ENCODE measurements around the gene HAUS7. TPM values are rescaled to one million over a fixed set of nuclear protein-coding genes. Genes with fewer than 3 reads are reported as not detected.

HAUS7 gene
- total RNA-seq, 6 donors from 2014 or later, result 3.7 to 61.8 (median 23.0) TPM

GRCh38 chrX:153500676-153501280, 30.4 kb upstream of the HAUS7 start:
- no peak overlapping the region for H3K4me3 ChIP-seq
- H3K27ac ChIP-seq, result no peak overlapping the region
- no peaks in the 10 kb centered on the region for H3K27me3 ChIP-seq
- H3K9me3 ChIP-seq, result no peaks in the 10 kb centered on the region
- H3K36me3 ChIP-seq, result no peaks in the 10 kb centered on the region
- ATAC-seq (ENCODE audit: low FRiP score in 2 of 2), result no peak
- 90 to 99% methylated on average over 8 to 9 of the region's 9 CpGs for WGBS, 2 donors
- DNase-seq, result no peak
- H3K4me1 ChIP-seq, result no peaks in the 10 kb centered on the region
- no peak for TF ChIP-seq POLR2A (IDR thresholded peaks at IDR 0.05)
- TF ChIP-seq, protein P1, sequence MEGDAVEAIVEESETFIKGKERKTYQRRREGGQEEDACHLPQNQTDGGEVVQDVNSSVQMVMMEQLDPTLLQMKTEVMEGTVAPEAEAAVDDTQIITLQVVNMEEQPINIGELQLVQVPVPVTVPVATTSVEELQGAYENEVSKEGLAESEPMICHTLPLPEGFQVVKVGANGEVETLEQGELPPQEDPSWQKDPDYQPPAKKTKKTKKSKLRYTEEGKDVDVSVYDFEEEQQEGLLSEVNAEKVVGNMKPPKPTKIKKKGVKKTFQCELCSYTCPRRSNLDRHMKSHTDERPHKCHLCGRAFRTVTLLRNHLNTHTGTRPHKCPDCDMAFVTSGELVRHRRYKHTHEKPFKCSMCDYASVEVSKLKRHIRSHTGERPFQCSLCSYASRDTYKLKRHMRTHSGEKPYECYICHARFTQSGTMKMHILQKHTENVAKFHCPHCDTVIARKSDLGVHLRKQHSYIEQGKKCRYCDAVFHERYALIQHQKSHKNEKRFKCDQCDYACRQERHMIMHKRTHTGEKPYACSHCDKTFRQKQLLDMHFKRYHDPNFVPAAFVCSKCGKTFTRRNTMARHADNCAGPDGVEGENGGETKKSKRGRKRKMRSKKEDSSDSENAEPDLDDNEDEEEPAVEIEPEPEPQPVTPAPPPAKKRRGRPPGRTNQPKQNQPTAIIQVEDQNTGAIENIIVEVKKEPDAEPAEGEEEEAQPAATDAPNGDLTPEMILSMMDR (IDR thresholded peaks at IDR 0.05), result no peak
- TF ChIP-seq POLR2AphosphoS5 (IDR thresholded peaks at IDR 0.05), result no peak
- TF ChIP-seq EP300 (IDR thresholded peaks at IDR 0.05), result no peak

DNA sequence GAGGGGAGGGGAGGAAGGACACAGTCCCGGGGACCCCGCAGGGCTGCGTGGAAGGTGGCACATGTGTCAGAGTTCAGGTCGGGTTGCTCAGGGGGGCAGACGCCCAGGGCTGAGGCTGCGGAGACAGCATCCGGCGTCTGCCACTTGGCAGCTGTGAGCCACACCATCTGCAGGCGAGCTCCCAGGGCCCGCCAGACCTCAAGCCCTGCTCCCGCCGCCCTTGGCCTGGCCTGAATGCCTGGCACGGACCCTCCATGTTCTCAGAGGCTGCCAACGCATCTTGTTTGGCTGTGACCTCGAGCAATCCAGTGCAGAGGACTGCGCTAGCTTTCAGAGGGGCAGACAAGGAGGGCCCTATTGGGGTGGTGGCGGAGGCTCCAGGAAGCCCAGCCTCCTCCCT, 29.5 kb upstream of the HAUS7 start:
- no peaks in the 10 kb centered on the region for H3K27me3 ChIP-seq
- H3K9me3 ChIP-seq, result no peaks in the 10 kb centered on the region
- no peak overlapping the region for H3K27ac ChIP-seq
- DNase-seq, result peak in 1 of 2 donors; percentile 60
- no peaks in the 10 kb centered on the region for H3K36me3 ChIP-seq
- no peak for TF ChIP-seq EP300 (IDR thresholded peaks at IDR 0.05)
- 83% methylated on average over 16 of the region's 17 CpGs; no CpG with 5 or more reads in 1 of the 2 donors for WGBS, 2 donors
- H3K4me3 ChIP-seq, result no peak overlapping the region
- H3K4me1 ChIP-seq, result no peaks in the 10 kb centered on the region
- peak in 1 of 2 donors; percentile 14 for ATAC-seq (ENCODE audit: low FRiP score in 2 of 2)

DNA sequence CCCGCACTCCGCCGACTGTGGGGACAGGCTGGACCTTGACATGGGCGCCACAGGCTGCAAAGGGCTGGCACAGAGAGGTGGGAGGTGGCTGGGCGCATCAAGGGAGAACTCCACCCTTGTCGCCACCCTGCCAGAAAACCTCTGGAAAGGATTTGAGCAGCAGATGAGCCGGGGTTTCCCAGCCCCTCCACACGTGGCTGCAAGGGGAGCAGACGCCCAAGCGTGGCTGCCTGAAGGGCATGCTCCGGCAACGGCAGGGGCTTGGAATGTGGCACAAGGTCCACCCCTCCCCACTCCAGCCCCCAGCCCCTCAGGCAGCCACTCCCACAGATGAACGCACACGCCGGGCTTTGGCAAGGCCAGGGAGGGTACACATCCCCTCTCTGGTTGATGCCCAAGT, 29.0 kb upstream of the HAUS7 start:
- H3K4me1 ChIP-seq, result peaks cover 0 to 2% (median 0%) of the 10 kb centered on the region in 4 donors
- 67 to 80% methylated on average over 3 to 15 of the region's 15 CpGs for WGBS, 2 donors
- no peak overlapping the region for H3K4me3 ChIP-seq
- no peak for ATAC-seq (ENCODE audit: low FRiP score in 2 of 2)
- H3K36me3 ChIP-seq, result no peaks in the 10 kb centered on the region
- no peaks in the 10 kb centered on the region for H3K9me3 ChIP-seq
- DNase-seq, result peak in 1 of 2 donors; percentile 41
- H3K27me3 ChIP-seq, result no peaks in the 10 kb centered on the region
- no peak overlapping the region for H3K27ac ChIP-seq
- TF ChIP-seq POLR2A (IDR thresholded peaks at IDR 0.05), result no peak
- TF ChIP-seq, protein P1 (IDR thresholded peaks at IDR 0.05), result no peak
- TF ChIP-seq EP300 (IDR thresholded peaks at IDR 0.05), result no peak
- TF ChIP-seq POLR2AphosphoS5 (IDR thresholded peaks at IDR 0.05), result no peak

DNA sequence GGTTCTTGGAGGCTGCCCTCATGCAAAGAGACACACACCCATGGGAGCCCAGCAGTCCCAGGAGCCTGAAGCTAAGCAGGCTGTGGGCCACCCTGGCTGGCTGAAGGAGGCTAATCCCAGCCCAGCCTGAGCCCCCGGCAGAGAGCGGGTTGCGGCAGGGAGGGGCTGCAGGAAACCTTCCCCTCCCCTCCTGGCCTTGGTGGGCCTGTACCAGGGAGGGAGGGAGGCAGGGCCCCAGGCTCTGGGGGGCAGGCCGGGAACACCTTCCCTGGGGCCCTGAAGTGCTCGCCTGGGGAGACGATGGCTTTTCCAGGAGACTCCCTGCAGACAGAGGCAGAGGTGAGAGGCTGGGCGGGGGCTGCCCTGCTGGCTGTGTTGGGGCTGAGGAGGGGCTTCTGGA, 28.1 kb upstream of the HAUS7 start:
- H3K36me3 ChIP-seq, result no peaks in the 10 kb centered on the region
- no peaks in the 10 kb centered on the region for H3K9me3 ChIP-seq
- H3K27ac ChIP-seq, result no peak overlapping the region
- no peak for TF ChIP-seq EP300 (IDR thresholded peaks at IDR 0.05)
- TF ChIP-seq, protein P1 (IDR thresholded peaks at IDR 0.05), result no peak
- H3K4me3 ChIP-seq, result peak overlapping the region in 1 of 4 donors; percentile 12
- no peaks in the 10 kb centered on the region for H3K27me3 ChIP-seq
- H3K4me1 ChIP-seq, result peaks cover 0 to 4% (median 0%) of the 10 kb centered on the region in 4 donors
- ATAC-seq (ENCODE audit: low FRiP score in 2 of 2) (no peak), DNase-seq (peak in 1 of 2 donors; percentile 29)
- WGBS, 2 donors, result 91% methylated on average over 7 of the region's 7 CpGs; no CpG with 5 or more reads in 1 of the 2 donors

DNA sequence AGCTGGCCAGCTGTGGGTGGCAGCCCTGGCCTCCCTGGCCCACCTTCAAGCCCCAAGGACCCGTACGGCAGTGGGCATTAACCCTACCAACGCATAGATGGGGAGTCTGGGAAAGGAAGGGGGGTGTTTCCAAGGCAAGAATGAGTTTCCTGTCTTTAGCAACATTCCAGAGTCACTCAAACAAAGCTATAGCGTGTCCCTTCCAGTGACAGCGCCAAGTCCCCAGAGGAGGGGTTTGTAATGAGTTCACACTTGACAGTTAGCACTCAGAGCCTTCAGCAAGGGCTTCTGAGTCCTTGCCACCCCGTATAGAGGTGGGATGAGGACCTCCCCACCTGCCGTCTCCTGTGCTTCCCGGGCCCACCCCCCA, 26.2 kb upstream of the HAUS7 start:
- DNase-seq, result no peak
- ATAC-seq (ENCODE audit: low FRiP score in 2 of 2), result no peak
- WGBS, 2 donors, result 65% methylated on average over 8 of the region's 8 CpGs; no CpG with 5 or more reads in 1 of the 2 donors
- Histone ChIP-seq H3K36me3 (no peaks in the 10 kb centered on the region), H3K27me3 (no peaks in the 10 kb centered on the region), H3K4me3 (peak overlapping the region in 2 of 4 donors; percentile 40), H3K9me3 (no peaks in the 10 kb centered on the region), H3K27ac (peak overlapping the region in 2 of 4 donors; percentile 64 to 80), H3K4me1 (peaks cover 0 to 11% (median 5%) of the 10 kb centered on the region in 4 donors)
- no peak for TF ChIP-seq EP300 (IDR thresholded peaks at IDR 0.05)
- no peak for TF ChIP-seq POLR2A (IDR thresholded peaks at IDR 0.05)
- TF ChIP-seq POLR2AphosphoS5 (IDR thresholded peaks at IDR 0.05), result no peak
- TF ChIP-seq, protein P1 (IDR thresholded peaks at IDR 0.05), result no peak
